ENCODE measurements around the gene SELENOI. TPM values are rescaled to one million over a fixed set of nuclear protein-coding genes. Genes with fewer than 3 reads are reported as not detected.

SELENOI gene
- total RNA-seq, 1 donor from 2014 or later: 33.4 TPM

DNA sequence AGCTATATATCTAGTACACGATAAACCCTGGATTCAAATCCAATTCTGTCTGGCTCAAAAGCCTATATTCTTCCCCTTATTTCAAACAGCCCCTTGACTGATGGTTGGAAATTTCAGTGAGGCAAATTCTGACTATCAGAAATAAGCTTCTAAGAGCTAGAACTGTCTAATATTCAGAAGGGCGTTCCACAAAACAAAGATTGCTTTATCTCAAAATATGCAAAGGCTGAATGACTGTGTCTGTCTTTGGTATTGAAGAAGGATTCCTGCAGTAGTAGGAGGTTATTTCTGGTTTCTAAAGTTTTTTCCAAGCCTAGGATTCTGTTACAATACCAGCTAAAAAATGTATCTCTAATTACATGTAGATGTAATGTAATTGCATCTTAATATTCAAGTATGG, 86.9 kb downstream of the SELENOI start:
- Histone ChIP-seq H3K4me1 (no peaks in the 10 kb centered on the region), H3K27me3 (no peaks in the 10 kb centered on the region), H3K36me3 (no peaks in the 10 kb centered on the region), H3K27ac (no peak overlapping the region), H3K9me3 (no peaks in the 10 kb centered on the region), H3K4me3 (no peak overlapping the region)
- no peak for DNase-seq (ENCODE audit: extremely low spot score in 2 of 2)
- TF ChIP-seq, protein P1, sequence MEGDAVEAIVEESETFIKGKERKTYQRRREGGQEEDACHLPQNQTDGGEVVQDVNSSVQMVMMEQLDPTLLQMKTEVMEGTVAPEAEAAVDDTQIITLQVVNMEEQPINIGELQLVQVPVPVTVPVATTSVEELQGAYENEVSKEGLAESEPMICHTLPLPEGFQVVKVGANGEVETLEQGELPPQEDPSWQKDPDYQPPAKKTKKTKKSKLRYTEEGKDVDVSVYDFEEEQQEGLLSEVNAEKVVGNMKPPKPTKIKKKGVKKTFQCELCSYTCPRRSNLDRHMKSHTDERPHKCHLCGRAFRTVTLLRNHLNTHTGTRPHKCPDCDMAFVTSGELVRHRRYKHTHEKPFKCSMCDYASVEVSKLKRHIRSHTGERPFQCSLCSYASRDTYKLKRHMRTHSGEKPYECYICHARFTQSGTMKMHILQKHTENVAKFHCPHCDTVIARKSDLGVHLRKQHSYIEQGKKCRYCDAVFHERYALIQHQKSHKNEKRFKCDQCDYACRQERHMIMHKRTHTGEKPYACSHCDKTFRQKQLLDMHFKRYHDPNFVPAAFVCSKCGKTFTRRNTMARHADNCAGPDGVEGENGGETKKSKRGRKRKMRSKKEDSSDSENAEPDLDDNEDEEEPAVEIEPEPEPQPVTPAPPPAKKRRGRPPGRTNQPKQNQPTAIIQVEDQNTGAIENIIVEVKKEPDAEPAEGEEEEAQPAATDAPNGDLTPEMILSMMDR (IDR thresholded peaks at IDR 0.05): no peak
- TF ChIP-seq POLR2AphosphoS5 (IDR thresholded peaks at IDR 0.05; ENCODE audit: insufficient read depth in 1 of 2, low read depth in 1 of 2): no peak
- TF ChIP-seq POLR2A (IDR thresholded peaks at IDR 0.05): no peak
- intact Hi-C loops (cut with DNase I): no loop called here

DNA sequence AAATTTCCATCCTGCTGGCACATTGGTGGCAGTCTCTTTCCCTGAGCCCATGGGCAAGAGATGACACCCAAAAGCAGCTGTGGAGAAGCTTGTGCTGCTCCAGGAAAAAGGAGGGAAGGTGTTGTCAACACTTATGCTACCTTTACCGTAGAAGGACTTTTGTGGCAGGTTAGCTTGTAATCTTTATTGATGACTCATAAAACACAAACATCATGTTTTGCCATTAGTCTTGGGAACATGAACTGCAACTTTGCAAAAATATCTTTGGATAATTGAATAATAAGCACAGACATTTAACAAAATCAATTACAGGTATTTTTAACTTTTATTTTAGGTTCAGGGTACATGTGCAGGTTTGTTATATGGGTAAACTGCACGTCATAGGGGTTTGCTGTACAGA, 89.2 kb downstream of the SELENOI start:
- DNase-seq (ENCODE audit: extremely low spot score in 2 of 2): no peak
- no peak for TF ChIP-seq POLR2AphosphoS5 (IDR thresholded peaks at IDR 0.05; ENCODE audit: insufficient read depth in 1 of 2, low read depth in 1 of 2)
- TF ChIP-seq POLR2A (IDR thresholded peaks at IDR 0.05): no peak
- Histone ChIP-seq H3K27me3 (no peaks in the 10 kb centered on the region), H3K27ac (no peak overlapping the region), H3K36me3 (no peaks in the 10 kb centered on the region), H3K4me1 (no peaks in the 10 kb centered on the region), H3K4me3 (no peak overlapping the region), H3K9me3 (no peaks in the 10 kb centered on the region)
- intact Hi-C loops (cut with DNase I): no loop called here

DNA sequence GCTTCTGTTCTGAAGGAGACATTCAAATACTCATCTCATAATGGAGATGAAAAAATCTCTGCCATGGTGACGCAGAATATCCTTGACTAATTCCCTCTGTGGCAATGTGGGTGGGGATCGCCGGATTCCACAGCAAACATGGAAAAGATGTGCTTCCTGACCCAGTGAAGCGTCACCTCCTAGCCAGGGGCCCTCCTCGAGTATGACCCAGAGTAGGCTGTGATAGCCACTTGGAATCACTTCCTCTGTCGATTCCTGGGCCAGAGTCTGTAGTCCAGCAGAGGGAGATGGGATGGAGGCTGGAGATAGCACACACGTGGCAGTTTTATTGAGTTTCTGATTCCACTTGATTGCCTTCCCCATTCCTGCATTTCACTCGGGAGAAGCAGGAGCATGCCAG, 92.6 kb downstream of the SELENOI start:
- Histone ChIP-seq H3K4me1 (no peaks in the 10 kb centered on the region), H3K9me3 (no peaks in the 10 kb centered on the region), H3K27me3 (no peaks in the 10 kb centered on the region), H3K36me3 (no peaks in the 10 kb centered on the region), H3K4me3 (no peak overlapping the region), H3K27ac (no peak overlapping the region)
- TF ChIP-seq POLR2AphosphoS5 (IDR thresholded peaks at IDR 0.05; ENCODE audit: insufficient read depth in 1 of 2, low read depth in 1 of 2) (no peak), POLR2A (IDR thresholded peaks at IDR 0.05) (no peak)
- TF ChIP-seq, protein P1 (IDR thresholded peaks at IDR 0.05): no peak
- no peak for DNase-seq (ENCODE audit: extremely low spot score in 2 of 2)
- intact Hi-C loops (cut with DNase I): no loop called here

DNA sequence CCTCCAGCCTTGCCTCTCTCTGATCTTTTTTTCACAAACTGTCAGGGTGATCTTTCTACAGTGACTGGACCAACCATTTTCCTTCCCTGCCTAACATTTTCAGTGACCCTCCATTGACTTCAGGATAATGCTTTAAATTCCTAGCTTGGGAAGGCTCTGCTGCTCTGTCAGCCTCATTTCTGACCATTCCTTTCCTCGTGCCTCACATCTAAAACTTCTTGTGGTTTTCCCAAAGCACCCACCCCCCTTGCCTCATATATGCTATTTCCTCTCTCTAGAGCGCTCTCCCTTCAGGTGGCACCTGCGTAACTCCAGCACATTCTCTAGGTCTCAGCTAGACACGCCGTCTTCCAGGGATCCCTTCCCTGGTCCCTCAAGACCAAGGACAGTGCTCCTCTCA, 93.0 kb downstream of the SELENOI start:
- no peak overlapping the region for H3K4me3 ChIP-seq
- no peaks in the 10 kb centered on the region for H3K9me3 ChIP-seq
- H3K27me3 ChIP-seq: no peaks in the 10 kb centered on the region
- H3K4me1 ChIP-seq: no peaks in the 10 kb centered on the region
- DNase-seq (ENCODE audit: extremely low spot score in 2 of 2): no peak
- no peak overlapping the region for H3K27ac ChIP-seq
- intact Hi-C loops (cut with DNase I): no loop called here
- H3K36me3 ChIP-seq: no peaks in the 10 kb centered on the region
- no peak for TF ChIP-seq POLR2AphosphoS5 (IDR thresholded peaks at IDR 0.05; ENCODE audit: insufficient read depth in 1 of 2, low read depth in 1 of 2)
- TF ChIP-seq, protein P1 (IDR thresholded peaks at IDR 0.05): no peak
- TF ChIP-seq POLR2A (IDR thresholded peaks at IDR 0.05): no peak

DNA sequence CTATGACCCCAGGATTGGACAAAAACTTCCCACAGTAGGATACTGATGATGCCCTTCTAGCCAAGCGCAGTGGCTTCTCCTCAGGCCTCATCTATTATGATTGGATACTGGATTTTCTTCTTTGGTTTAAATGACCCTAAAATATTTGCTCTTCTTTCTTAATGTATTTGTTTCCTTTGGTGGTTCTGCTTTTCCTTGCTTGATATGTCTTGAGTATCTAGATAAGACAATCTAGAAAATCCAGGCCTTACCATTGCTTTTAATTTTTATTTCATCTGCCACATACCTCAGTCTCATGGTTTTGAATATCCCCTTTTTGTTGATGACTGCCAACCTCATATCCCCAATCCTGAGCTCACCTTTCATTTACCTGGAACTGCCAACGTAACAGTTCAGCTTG, 96.4 kb downstream of the SELENOI start:
- Histone ChIP-seq H3K36me3 (no peaks in the 10 kb centered on the region), H3K4me3 (no peak overlapping the region), H3K27ac (no peak overlapping the region), H3K9me3 (no peaks in the 10 kb centered on the region), H3K27me3 (no peaks in the 10 kb centered on the region), H3K4me1 (no peaks in the 10 kb centered on the region)
- no peak for TF ChIP-seq POLR2A (IDR thresholded peaks at IDR 0.05)
- TF ChIP-seq, protein P1 (IDR thresholded peaks at IDR 0.05): no peak
- no peak for TF ChIP-seq POLR2AphosphoS5 (IDR thresholded peaks at IDR 0.05; ENCODE audit: insufficient read depth in 1 of 2, low read depth in 1 of 2)
- intact Hi-C loops (cut with DNase I): no loop called here
- DNase-seq (ENCODE audit: extremely low spot score in 2 of 2): no peak
